Femur (tissue), 1 donor: ENCODE results near the gene FGD5.

Experiments used
- DNase-seq: peaks from one replicate; pipeline ENCODE4 v3.0.0-alpha.2; 2017

FGD5 gene

GRCh38 chr3:14788644-14789043, 30.1 kb upstream of the FGD5 start:
- DNase-seq: no peak

- no peak for DNase-seq
Observed at GRCh38 chr3:14789221-14789620, 29.5 kb upstream of the FGD5 start.

DNA sequence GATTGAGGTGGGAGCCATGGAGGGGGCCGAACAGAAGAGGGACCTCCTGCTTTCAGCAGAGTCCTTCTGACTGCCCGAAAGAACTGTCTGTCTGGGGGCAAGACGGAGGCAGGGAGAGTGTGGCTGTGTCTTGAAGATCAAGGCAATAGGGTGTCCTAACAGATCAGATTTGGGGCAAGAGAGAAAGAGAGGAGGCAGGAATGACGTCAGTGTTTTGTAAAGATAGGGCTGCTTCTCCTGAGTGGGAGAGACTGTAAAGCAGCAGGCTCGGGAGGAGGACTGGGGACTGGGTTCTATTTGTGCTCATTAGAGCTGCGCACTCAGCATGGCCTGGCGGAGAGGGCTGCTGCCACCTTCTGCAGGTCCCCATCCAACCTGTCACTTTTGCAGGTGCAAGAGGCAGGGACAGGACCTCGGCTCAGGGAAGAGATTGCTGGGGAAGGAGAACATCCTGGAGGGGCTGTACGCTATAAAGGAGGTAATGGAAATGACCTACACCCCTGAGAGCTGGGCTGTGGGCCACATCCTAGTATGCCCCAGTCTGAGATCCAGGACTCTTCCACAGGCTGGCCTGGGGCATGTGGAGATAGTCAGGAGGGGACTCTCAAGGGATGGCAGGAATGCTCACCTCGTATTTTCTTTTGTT, 29.0 kb upstream of the FGD5 start:
- no peak for DNase-seq

DNA sequence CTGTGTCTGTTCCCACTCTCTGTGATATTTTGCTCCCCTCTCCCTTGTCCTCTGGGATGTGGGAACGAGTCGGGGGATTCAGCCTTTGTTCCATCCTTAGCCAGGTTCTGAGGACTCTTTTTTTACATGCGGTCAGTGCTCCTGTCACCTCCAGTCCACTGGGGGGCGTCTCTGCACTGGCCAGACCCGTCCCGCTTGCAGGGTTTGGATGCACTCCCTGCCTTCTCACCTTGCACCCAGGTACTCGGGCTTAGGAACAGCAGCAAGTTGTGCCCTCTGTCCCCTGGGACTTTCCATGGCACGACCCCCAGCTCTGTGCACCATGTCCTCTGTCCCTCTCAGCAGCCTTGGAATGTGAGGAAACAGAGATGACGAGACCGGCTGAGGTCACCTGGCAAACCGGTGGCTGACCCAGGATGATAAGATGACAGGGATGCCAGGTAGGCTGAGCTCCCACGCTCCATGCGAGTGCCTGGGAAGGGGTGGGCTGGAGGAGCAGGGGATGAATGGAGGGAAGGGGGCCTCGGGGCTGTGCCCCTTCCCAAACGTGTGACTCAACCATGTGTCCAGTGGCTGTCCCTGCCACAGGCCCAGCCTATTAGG, 27.3 kb upstream of the FGD5 start:
- DNase-seq: peak; percentile 75

GRCh38 chr3:14792691-14793121, 26.1 kb upstream of the FGD5 start:
- no peak for DNase-seq

DNA sequence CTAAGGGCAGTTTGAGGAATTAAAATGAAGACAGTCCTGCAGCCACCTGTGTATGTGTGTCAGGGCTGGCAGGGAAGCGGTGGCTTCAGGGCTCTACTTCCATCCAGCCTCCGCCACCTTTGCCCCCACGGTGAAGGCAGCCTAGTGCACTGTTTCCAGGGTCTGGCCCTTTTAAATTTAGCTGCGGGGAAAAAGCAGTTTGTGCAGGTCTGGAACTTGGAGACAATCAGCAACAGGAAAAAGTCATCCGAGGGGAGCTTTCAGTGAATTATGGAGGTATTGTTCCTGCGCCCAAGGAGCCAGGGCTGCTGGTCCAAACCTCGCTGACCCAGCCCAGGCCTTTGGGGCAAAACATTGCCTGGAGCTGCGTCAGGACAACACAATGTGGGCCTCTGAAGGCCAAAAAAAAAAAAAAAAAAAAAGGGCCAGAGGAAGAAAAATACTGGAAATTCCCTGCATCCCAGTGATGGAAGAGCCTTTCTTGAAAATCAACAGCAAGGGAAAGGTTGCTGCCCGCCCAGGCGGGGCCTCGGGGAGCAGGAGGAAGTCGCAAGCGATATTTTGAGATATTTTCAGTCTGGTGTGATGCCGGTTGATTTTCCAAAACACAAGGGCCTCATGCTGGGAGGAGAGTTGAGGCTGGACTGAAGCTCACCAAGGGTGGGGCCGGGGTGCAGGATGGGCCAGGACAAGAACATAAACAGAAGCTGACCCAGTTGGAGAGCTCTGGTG, 25.5 kb upstream of the FGD5 start:
- DNase-seq: peak; percentile 43

DNA sequence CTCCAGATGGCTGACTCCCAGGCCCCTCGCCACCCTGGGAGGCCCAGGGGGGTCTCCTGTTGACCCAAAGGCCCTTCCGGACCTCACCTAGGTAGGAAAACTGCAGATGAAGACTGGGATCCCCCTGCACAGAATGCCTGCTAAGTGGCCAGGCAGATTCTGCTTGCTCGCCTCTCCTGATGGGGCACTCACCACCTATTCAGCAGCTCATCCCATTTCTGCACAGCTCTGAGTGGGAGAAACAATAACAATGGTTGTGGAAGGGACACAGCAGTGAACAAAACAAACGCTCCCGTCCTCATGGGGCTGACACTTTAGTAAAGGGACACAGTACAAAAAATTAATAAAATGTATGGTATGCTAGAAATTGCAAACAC, 24.9 kb upstream of the FGD5 start:
- DNase-seq: no peak

GRCh38 chr3:14794435-14794834, 24.3 kb upstream of the FGD5 start:
- no peak for DNase-seq

- no peak for DNase-seq
Observed at GRCh38 chr3:14795996-14796395, 22.8 kb upstream of the FGD5 start.

- DNase-seq: no peak
Observed at GRCh38 chr3:14796403-14797077, 22.2 kb upstream of the FGD5 start.

DNA sequence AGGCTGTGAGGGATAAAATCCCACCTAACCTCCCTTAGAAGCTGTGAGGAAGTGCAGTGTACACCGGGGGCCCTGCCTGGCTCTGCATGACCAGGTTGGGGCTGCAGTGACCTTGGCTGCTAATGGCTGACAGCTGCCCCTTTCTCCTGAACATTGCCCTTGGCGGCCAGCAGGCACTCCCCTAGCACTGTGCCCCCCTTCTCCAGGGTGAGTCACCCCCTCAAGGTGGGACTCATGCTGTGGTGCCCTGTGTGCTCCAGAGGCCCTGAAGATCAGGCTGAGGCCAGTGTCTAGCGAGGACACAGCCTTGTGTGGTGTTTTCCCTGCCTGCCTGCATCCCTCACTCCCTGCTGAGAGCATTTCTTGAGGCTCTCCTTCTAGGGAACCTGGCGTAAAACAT, 21.0 kb upstream of the FGD5 start:
- DNase-seq: no peak

GRCh38 chr3:14798231-14798630, 20.5 kb upstream of the FGD5 start:
- DNase-seq: no peak

- DNase-seq: no peak
Observed at GRCh38 chr3:14799146-14799545, 19.6 kb upstream of the FGD5 start.

DNA sequence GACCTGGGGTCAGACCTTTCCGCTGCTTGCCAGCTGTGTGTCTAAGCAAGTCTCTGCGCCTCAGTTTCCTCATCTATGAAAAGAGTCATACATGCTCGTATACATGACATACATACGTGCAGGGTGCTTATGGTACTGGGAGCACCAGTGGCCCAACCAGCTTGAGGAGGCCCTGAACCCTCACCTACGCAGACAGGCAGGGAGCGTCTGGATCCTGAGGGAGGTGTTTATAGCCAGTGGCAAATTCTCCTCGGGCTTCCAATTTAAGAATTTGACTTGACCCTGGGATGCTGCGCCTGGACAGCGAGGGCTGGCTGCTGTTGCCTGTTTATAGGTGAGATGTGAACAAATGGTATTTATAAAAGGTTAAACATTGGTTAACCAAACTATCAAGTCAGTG, 17.7 kb upstream of the FGD5 start:
- DNase-seq: no peak

DNA sequence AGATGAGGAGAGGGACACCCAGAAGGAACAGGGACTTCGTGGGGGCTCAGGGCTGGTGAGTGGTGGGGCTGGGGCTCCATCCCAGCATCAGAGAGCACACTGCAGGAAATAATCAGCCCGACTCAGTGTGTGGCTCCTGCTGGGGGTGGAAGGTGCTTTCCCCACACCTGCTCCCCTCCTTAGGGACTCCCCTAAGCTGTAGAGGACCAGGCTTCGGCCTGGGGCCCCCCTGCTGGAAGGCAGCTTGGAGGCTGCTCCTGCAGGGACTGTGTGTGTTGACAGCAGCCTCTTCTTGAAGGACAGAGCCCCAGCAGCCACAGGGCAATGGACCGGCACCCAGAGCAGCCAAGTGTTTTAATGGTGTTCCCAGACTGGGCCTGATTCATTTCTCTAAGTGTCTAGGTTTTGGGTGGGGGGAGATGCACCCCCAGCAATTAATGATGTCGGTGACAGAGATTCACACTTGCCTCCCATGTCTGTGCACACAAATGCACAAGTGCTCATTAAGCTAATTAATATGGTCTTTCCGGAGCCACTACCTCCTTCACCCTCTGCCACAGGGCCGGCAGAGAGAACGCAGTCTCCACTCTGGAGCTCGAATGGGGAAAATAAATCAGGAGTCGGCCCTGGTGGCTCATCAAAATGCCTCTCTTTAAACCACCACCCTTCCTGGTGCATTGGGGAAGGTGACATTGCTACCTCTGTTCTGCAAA, 16.9 kb upstream of the FGD5 start:
- DNase-seq: no peak

GRCh38 chr3:14802381-14802731, 16.4 kb upstream of the FGD5 start:
- no peak for DNase-seq

- DNase-seq: no peak
Observed at GRCh38 chr3:14803101-14803980, 15.4 kb upstream of the FGD5 start.

- DNase-seq: no peak
Observed at GRCh38 chr3:14803981-14804834, 14.6 kb upstream of the FGD5 start.

- DNase-seq: no peak
Observed at GRCh38 chr3:14804835-14805780, 13.7 kb upstream of the FGD5 start.

GRCh38 chr3:14805961-14806537, 12.7 kb upstream of the FGD5 start:
- no peak for DNase-seq
